ENCODE results near the gene SYNGR2. TPM values are rescaled to one million over a fixed set of nuclear protein-coding genes. Genes with fewer than 3 reads are reported as not detected.

SYNGR2 gene
- total and polyA plus RNA-seq, 9 of the 15 experiments (the other 6 are each of a cell fraction or from before 2014, with no cell fraction given): 1.4 to 173 (median 87.8) TPM

GRCh38 chr17:78130437-78131101 is 37.8 kb upstream of the SYNGR2 start, which contains the start of gene TMC8 (continued):
- peak; percentile 9 for TF ChIP-seq MXD1 (CRISPR knock-in tag; IDR thresholded peaks at IDR 0.05; ENCODE audit: borderline replicate concordance, poor library complexity, severe bottlenecking)
- no peak for TF ChIP-seq TBL1XR1 (IDR thresholded peaks at IDR 0.05; ENCODE audit: low read length in 2 of 2)
- no peak for TF ChIP-seq TEAD4 (IDR thresholded peaks at IDR 0.05; ENCODE audit: low read length)
- TF ChIP-seq TEAD4 (CRISPR knock-in tag; IDR thresholded peaks at IDR 0.05; ENCODE audit: borderline replicate concordance): no peak
- 0 out of 6 replicates have a peak, but pooled peaks of 1 of the 3 experiments have one; percentile 5 for TF ChIP-seq CTCF (IDR thresholded peaks at IDR 0.05 in 2 of 3, conservative IDR thresholded peaks at IDR 0.05 in 1 of 3; ENCODE audit: insufficient read depth in 2 of 3, low read depth in 1 of 3, low read length in 3 of 3)
- TF ChIP-seq SMAD2 (IDR thresholded peaks at IDR 0.05; ENCODE audit: low read depth, low read length): no peak
- TF ChIP-seq RNF219 (CRISPR knock-in tag; IDR thresholded peaks at IDR 0.05): no peak
- TF ChIP-seq PHF20 (IDR thresholded peaks at IDR 0.05; ENCODE audit: partially characterized antibody): no peak
- no peak for TF ChIP-seq ZBTB12 (CRISPR knock-in tag; IDR thresholded peaks at IDR 0.05)
- TF ChIP-seq SETDB1 (IDR thresholded peaks at IDR 0.05; ENCODE audit: low read length): no peak
- no peak for TF ChIP-seq HNRNPUL1 (IDR thresholded peaks at IDR 0.05; ENCODE audit: low read length)
- no peak for TF ChIP-seq DACH1 (IDR thresholded peaks at IDR 0.05; ENCODE audit: partially characterized antibody)
- TF ChIP-seq EP400 (IDR thresholded peaks at IDR 0.05): no peak
- TF ChIP-seq HBP1 (CRISPR knock-in tag; IDR thresholded peaks at IDR 0.05): no peak
- TF ChIP-seq CBX2 (IDR thresholded peaks at IDR 0.05; ENCODE audit: insufficient read depth, low read length, poor library complexity, severe bottlenecking): no peak
- TF ChIP-seq ESRRB (CRISPR knock-in tag; IDR thresholded peaks at IDR 0.05; ENCODE audit: borderline replicate concordance): no peak
- TF ChIP-seq CREB5 (CRISPR knock-in tag; IDR thresholded peaks at IDR 0.05): no peak
- TF ChIP-seq KDM5B (IDR thresholded peaks at IDR 0.05; ENCODE audit: insufficient replicate concordance, low read depth, low read length): no peak

All from K562 (cell line).